Left renal cortex interstitium (tissue), 4 donors: ENCODE data around the gene NEAT1. TPM values are rescaled to one million over a fixed set of nuclear protein-coding genes. Genes with fewer than 3 reads are reported as not detected.

ENCODE experiments used
- DNase-seq, 4 donors: peaks; one replicate each; pipeline ENCODE4 v3.0.0-alpha.2; 2013; ENCODE audit warnings: low read depth in 4 of 4, low spot score in 2 of 4, missing footprints in 1 of 4
- polyA plus RNA-seq, 4 donors: library from polyadenylated mRNA; unstranded; fragments of 120-200 nt; gene quantifications; one replicate each; pipeline ENCODE4 v1.2.1, GENCODE V29; 2013; ENCODE audit not compliant: insufficient read length in 4 of 4

Gene NEAT1
- polyA plus RNA-seq, 4 donors: 71.3 to 336 (median 211) TPM

- DNase-seq: no peak
Observed at GRCh38 chr11:65432100-65432650, 9.6 kb downstream of the NEAT1 start.

DNA sequence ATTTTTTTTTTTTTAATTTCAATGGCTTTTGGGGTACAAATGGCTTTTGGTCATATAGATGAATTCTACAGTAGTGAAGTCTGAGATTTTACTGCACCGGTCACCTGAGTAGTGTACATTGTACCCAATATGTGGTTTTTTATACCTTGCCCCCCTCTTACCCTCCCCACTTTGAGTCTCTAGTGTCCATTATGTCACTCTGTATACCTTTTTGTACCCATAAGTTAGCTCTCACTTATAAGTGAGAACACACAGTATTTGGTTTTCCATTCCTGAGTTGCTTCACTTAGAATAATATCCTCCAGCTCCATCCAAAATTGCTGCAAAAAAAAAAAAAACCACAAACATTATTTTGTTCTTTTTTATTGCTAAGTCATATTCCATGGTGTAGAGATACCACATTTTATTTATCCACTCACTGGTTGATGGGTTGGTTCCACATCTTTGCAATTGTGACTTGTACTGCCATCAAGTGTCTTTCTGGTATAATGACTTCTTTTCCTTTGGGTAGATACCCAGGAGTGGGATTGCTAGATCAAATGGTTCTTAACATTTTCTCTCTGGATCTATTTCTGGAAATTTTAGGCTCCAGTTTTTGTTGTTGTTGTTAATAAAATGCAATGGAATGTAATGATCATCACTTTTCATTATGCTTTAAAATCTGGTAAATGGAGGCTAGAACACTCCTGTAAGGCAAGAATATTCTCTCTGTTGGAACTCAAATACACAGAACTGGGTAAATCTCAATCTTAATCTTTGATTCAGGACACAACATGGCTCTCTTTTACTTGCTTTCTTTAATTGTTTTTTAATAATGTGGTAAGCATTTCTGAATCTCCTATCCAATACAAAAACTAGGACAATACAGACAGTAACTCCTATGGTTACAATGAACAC is 10.3 kb downstream of the NEAT1 start:
- DNase-seq: no peak

GRCh38 chr11:65433657-65434056 is 11.1 kb downstream of the NEAT1 start:
- no peak for DNase-seq

- DNase-seq: no peak
Observed at GRCh38 chr11:65434057-65434666, 11.6 kb downstream of the NEAT1 start.

- DNase-seq: no peak
Observed at GRCh38 chr11:65434667-65435410, 12.2 kb downstream of the NEAT1 start.

DNA sequence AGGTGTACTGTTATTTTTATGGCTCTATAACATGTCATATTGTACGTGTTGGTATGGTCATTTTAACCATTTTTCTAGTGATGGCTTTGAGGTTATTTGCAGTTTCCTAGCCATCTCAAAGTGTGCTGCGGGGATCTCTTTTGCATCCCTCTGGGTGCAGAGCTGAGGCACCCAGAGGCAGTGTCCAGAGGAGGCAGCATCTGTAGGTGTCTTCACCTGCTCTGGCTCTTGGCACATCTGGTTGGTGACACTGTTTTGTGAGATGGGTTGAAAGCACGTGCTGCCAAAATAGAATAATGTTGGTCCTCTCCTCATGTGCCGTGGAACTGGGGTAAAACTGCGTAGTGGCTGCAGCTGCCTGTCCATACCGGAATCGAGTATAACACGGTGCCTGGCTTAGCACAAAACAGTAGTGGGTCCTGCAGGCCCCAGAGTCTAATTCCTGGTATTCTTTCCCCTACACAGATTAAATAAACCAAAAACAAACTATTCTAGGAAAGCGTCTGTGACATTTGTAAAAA is 12.9 kb downstream of the NEAT1 start:
- no peak for DNase-seq

- DNase-seq: no peak
Observed at GRCh38 chr11:65435981-65436411, 13.4 kb downstream of the NEAT1 start.

- DNase-seq: no peak
Observed at GRCh38 chr11:65436412-65437032, 13.9 kb downstream of the NEAT1 start.

- no peak for DNase-seq
Observed at GRCh38 chr11:65437436-65438227, 15.0 kb downstream of the NEAT1 start.

GRCh38 chr11:65438257-65439151 is 15.9 kb downstream of the NEAT1 start:
- DNase-seq: no peak

DNA sequence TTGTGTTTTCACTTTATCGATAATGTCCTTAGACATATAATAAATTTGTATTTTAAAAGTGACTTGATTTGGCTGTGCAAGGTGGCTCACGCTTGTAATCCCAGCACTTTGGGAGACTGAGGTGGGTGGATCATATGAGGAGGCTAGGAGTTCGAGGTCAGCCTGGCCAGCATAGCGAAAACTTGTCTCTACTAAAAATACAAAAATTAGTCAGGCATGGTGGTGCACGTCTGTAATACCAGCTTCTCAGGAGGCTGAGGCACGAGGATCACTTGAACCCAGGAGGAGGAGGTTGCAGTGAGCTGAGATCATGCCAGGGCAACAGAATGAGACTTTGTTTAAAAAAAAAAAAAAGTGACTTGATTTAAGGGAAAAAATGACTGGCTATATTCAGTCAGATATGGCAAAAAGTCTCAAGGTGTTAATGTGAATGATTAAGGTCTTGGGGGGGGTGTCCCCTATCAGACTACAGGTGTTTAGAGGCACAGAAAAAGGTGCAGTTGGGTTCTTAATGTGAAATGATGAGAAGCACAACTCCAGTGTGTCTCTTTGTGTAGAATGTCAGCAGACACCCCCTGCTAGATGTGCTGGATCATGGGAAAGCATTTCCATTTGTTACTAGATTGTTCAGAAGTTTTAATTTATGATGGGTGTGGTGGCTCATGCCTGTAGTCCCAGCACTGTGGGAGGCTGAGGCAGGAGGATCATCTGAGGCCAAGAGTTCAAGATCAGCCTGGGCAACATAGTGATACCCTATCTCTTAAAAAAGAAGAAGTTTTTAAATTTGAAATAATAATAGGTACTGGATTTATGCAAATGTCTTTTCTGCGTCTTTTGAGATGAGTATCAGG is 17.0 kb downstream of the NEAT1 start:
- DNase-seq: no peak

DNA sequence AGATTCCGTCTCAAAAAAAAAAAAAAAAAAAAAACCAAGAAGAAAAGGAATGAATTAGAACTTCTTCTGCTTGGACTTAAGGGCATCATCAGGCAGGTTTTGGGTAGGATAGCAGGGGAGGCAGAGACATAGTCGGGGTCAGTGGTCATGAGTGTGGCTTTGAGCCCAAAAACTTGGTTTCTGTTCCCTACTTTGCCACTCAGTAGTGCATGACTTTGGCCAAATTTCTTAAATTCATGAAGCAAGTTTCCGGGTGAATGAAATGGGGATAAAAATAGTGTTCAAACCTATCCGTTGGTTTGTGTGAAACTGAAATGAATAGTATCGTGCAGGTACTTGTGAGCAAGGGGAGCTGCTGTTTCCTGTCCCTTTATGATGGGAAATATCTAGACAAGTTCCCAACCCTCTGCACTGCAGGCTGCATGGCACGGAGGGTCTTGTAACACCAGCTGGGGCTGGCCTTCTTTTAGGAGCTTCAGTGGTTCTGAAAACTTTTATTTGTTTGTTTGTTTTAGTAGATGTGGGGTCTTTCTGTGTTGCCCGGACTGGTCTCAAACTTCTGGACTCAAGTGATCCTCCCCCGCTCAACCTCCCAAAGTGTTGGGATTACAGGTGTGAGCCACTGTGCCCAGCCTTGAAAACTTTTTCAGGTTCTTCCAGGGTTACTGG is 18.4 kb downstream of the NEAT1 start:
- no peak for DNase-seq

DNA sequence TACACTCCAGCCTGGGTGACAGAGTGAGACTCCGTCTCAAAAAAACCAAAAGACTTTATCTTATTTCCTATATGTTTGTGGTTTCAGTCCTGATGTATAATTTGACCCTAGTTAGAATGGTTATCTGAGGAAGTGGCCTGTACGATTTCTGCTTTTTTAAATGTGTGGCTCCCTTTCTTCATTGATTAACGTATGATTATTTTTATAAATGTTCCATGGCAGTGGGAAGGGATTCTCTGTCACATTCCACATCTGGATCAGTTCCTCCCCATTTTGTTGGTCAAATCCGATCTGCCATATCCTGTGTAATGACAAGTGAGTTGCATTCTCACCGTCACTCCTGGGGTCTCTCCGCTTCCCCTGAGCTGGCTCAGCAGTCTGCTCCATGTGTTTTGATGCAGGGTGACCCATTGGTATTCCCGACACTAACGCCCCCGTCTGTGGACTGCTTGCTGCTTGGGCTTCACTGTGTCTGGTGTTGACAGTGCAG is 20.3 kb downstream of the NEAT1 start:
- DNase-seq: no peak

GRCh38 chr11:65444314-65445051 is 21.9 kb downstream of the NEAT1 start:
- DNase-seq: no peak

DNA sequence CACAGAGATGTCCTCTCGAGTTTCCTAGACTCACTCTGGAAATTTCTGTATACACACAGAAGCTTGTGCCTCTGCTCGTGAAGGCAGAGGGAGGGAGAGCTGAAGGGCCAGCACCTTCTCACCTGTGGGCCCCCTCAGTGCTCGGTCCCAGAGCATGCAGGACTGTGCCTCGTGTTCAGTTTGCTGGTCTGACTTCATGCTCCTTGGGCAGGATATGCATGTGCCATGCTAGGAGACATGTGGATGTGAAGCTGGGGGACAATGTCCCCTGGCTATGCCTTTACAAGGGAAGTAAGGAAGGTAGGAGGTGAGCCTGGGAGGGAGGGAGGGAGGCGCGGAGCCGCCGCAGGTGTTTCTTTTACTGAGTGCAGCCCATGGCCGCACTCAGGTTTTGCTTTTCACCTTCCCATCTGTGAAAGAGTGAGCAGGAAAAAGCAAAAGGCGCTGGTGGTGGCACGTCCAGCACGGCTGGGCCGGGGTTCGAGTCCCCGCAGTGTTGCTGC is 22.6 kb downstream of the NEAT1 start:
- DNase-seq: no peak
